Measurements from ENCODE around the gene MYEOV.

MYEOV gene

DNA sequence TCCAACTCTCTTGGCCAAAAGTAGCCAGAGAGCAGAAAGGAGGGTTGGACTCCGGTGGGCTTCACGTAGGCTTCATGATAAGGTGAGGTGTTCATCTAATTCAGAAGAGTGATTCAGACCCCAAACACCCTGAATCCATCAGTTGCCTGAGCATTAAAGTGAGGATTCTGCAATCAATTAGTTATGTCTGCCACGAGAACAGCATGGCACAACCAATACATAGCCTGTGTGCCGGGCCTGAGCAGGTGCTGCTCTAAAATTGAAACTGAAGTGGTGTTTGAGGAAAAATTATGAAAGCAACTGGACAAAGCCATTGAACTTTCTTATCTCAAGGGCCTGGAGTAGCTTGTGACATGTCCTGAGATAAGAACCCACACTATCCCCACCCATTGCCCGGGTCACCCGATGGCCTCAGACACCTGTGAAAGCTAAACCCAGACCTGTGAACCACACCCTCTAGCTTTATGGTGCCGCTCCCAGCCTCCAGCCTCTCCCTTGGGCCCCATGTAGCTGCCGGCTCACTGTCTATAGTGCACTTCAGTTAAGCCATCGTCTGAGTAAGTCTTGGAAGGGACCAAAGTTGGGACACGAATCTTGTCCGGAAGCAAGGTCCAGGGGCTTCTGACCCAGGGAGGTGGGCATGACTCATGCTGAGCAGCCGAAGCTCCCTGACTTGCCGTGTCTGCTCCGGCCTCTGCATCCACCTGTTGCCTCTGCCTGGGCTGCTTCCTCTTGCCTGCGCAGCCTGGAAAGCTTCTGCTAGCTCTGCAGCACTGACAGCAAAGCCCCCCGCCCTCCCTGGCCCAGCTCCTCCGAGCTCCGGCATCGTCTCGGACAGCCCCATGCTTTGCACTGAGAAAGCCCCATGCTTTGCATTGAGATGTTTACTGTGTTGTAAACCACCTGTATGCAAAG lies 5.7 kb upstream of the MYEOV start:
- no peak overlapping the region for H3K27ac ChIP-seq

DNA sequence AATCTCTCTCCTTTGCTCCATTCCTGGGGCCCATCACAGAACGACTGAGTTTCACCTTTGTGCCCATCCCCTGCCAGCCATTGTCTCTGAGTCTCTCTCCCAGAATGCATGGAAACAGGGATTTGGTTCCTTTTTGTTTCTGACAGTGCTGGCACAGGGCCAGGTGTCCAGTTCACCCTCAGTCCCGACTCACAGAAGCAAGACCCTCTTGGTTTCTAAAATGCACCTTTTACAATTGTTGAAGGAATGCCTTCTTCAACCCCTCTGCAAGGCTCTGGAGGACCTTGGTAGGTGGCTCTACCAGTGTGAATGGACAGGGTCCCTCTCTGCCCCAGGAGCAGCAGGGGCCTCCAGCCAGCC lies 5.1 kb upstream of the MYEOV start:
- TF ChIP-seq CTCF (conservative IDR thresholded peaks at IDR 0.05) (no peak), ZFX (IDR thresholded peaks at IDR 0.05) (no peak)
- no peak overlapping the region for H3K27ac ChIP-seq

More for the DNA sequence above, 5.7 kb upstream of the MYEOV start:
- TF ChIP-seq ZFX (IDR thresholded peaks at IDR 0.05) = no peak
- no peak for TF ChIP-seq CTCF (conservative IDR thresholded peaks at IDR 0.05)

GRCh38 chr11:69290806-69291205 lies 3.1 kb upstream of the MYEOV start:
- no peak overlapping the region for H3K27ac ChIP-seq
- TF ChIP-seq ZFX (IDR thresholded peaks at IDR 0.05) (no peak), CTCF (conservative IDR thresholded peaks at IDR 0.05) (no peak)

- TF ChIP-seq ZFX (IDR thresholded peaks at IDR 0.05) (no peak), CTCF (conservative IDR thresholded peaks at IDR 0.05) (no peak)
- H3K27ac ChIP-seq = no peak overlapping the region
These were observed 2.4 kb upstream of the MYEOV start for GRCh38 chr11:69291459-69292110.

- TF ChIP-seq ZFX (IDR thresholded peaks at IDR 0.05) = no peak
- TF ChIP-seq CTCF (conservative IDR thresholded peaks at IDR 0.05) = peak; percentile 82
- no peak overlapping the region for H3K27ac ChIP-seq
These were observed 1.7 kb upstream of the MYEOV start for GRCh38 chr11:69292221-69292648.

GRCh38 chr11:69293087-69293486 lies 868 bp upstream of the MYEOV start:
- no peak overlapping the region for H3K27ac ChIP-seq
- no peak for TF ChIP-seq ZFX (IDR thresholded peaks at IDR 0.05)
- TF ChIP-seq CTCF (conservative IDR thresholded peaks at IDR 0.05) = no peak

- TF ChIP-seq CTCF (conservative IDR thresholded peaks at IDR 0.05) = no peak
- no peak for TF ChIP-seq ZFX (IDR thresholded peaks at IDR 0.05)
These were observed 670 bp downstream of the MYEOV start for GRCh38 chr11:69294571-69295078.

More at GRCh38 chr11:69294571-69295078, 670 bp downstream of the MYEOV start:
- H3K27ac ChIP-seq = no peak overlapping the region
